Upper lobe of left lung (tissue), 4 donors: ENCODE results near the gene VWA2.

Experiments used
- CTCF ChIP-seq, 6 experiments: fragments of 450-650 bp in 4 of 6; fragments of 200-600 bp in 2 of 6; sonication (generic) in 2 of 6; IDR thresholded peaks; one replicate each; pipeline ENCODE4 v1.5.1; 2016 to 2019; ENCODE audit warnings: antibody characterized with exemption in 6 of 6
- EP300 ChIP-seq, 4 donors: sonication (generic); formaldehyde crosslinking; IDR thresholded peaks; one replicate each; pipeline ENCODE4 v1.5.1; 2017; ENCODE audit warnings: antibody characterized with exemption in 4 of 4, control low read depth in 2 of 4
- POLR2A ChIP-seq, 4 donors: fragments of 450-650 bp; IDR thresholded peaks; one replicate each; pipeline ENCODE4 v1.5.1; 2016 to 2017; ENCODE audit warnings: antibody characterized with exemption in 4 of 4, mild to moderate bottlenecking in 2 of 4
- POLR2AphosphoS5 ChIP-seq, 2 donors: sonication (generic); formaldehyde crosslinking; IDR thresholded peaks; one replicate each; pipeline ENCODE4 v1.5.1; 2017; ENCODE audit warnings: antibody characterized with exemption in 2 of 2

DNA sequence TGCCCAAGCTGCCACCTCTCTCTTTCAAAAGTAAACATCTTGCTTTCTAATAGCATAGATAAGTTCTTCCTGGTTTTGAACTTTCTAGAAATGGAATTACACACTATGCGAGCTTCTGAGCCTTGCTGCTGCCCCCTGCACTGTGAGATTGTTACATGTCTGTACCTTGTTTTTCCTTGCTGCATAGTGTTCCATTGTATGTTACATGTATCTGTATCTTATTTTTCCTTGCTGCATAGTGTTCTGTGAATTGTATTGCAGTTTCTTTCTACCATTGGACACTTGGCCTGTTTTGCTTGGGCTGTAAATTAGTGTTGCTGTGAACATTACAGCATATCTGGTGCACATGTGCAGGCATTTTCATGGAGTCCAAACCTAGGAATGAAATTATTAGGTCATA lies 24.0 kb upstream of the VWA2 start:
- no peak for TF ChIP-seq POLR2A (IDR thresholded peaks at IDR 0.05)
- no peak for TF ChIP-seq CTCF (IDR thresholded peaks at IDR 0.05)
- no peak for TF ChIP-seq POLR2AphosphoS5 (IDR thresholded peaks at IDR 0.05)
- no peak for TF ChIP-seq EP300 (IDR thresholded peaks at IDR 0.05)
